ENCODE results near the gene OR4F6. TPM values are rescaled to one million over a fixed set of nuclear protein-coding genes. Genes with fewer than 3 reads are reported as not detected.

The OR4F6 gene
- total and polyA plus RNA-seq, 2 experiments from 2014 or later, result not detected

DNA sequence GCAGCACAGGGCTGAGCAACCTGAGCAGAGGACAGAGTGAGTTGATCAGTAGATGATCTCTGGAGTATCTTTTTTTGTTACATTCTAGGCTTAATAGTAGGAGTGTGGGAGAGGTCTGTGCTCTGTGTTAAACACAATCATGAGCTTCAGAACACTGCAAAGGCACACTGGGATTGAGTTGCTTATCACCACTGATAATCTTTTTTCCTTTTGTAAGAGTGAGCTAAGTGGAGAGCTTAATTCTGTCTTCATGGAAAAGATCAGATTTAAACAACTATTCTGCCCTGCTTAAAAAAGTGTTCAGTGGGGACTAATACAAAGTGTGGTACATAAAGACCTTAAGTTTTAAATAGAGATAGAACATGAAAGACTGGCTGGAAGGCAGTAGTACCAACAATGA lies 1.1 kb downstream of the OR4F6 start:
- Histone ChIP-seq H3K9me3 (ENCODE audit: low read depth) (no peaks in the 10 kb centered on the region), H3K9me2 (replicated peaks; ENCODE audit: insufficient read depth) (no peaks in the 10 kb centered on the region), H3K27me3 (no peaks in the 10 kb centered on the region), H3K36me3 (replicated peaks; ENCODE audit: insufficient read depth, low read depth) (no peaks in the 10 kb centered on the region), H3K27ac (no peak overlapping the region), H4K20me1 (ENCODE audit: insufficient read depth, poor library complexity, severe bottlenecking) (no peaks in the 10 kb centered on the region), H3K79me2 (no peaks in the 10 kb centered on the region), H3K4me3 (no peak overlapping the region), H2AFZ (no peak overlapping the region), H3K4me1 (ENCODE audit: insufficient read depth) (no peaks in the 10 kb centered on the region), H3K4me2 (no peak overlapping the region)
- TF ChIP-seq EZH2 (IDR thresholded peaks at IDR 0.05; ENCODE audit: borderline replicate concordance) (no peak), EZH2phosphoT487 (IDR thresholded peaks at IDR 0.05; ENCODE audit: low read depth, severe bottlenecking, unreplicated experiment) (no peak)
- TF ChIP-seq, protein P1, sequence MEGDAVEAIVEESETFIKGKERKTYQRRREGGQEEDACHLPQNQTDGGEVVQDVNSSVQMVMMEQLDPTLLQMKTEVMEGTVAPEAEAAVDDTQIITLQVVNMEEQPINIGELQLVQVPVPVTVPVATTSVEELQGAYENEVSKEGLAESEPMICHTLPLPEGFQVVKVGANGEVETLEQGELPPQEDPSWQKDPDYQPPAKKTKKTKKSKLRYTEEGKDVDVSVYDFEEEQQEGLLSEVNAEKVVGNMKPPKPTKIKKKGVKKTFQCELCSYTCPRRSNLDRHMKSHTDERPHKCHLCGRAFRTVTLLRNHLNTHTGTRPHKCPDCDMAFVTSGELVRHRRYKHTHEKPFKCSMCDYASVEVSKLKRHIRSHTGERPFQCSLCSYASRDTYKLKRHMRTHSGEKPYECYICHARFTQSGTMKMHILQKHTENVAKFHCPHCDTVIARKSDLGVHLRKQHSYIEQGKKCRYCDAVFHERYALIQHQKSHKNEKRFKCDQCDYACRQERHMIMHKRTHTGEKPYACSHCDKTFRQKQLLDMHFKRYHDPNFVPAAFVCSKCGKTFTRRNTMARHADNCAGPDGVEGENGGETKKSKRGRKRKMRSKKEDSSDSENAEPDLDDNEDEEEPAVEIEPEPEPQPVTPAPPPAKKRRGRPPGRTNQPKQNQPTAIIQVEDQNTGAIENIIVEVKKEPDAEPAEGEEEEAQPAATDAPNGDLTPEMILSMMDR (IDR thresholded peaks at IDR 0.05; ENCODE audit: poor library complexity), result no peak
- DNase-seq (ENCODE audit: low spot score), result no peak

DNA sequence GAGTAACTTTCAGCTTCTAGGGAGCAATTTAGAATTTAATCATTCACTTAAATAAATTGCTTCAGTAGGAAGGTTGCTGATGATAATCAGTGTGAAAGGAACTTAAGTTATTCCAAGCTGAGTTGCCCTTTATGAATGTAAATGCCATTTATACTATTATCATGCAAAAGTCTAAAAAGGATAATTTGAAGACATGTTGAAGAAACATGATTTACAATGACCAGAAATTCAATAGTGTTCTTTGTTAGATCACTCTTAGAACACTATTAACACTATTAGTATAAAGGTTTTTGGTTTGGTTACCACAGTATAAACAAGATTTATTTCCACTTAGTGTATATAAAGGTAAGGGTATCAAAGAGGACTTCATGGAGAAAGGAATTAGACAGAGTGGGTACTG lies 1.6 kb downstream of the OR4F6 start:
- H3K4me3 ChIP-seq, result no peak overlapping the region
- H2AFZ ChIP-seq, result no peak overlapping the region
- no peaks in the 10 kb centered on the region for H3K79me2 ChIP-seq
- H3K27ac ChIP-seq, result no peak overlapping the region
- no peaks in the 10 kb centered on the region for H3K27me3 ChIP-seq
- H3K4me2 ChIP-seq, result no peak overlapping the region
- no peak for TF ChIP-seq EZH2 (IDR thresholded peaks at IDR 0.05; ENCODE audit: borderline replicate concordance)
- TF ChIP-seq EZH2phosphoT487 (IDR thresholded peaks at IDR 0.05; ENCODE audit: low read depth, severe bottlenecking, unreplicated experiment), result no peak
- TF ChIP-seq, protein P1 (IDR thresholded peaks at IDR 0.05; ENCODE audit: poor library complexity), result no peak
- no peaks in the 10 kb centered on the region for H3K9me2 ChIP-seq (replicated peaks; ENCODE audit: insufficient read depth)
- H4K20me1 ChIP-seq (ENCODE audit: insufficient read depth, poor library complexity, severe bottlenecking), result no peaks in the 10 kb centered on the region
- H3K9me3 ChIP-seq (ENCODE audit: low read depth), result no peaks in the 10 kb centered on the region
- no peak for DNase-seq (ENCODE audit: low spot score)
- no peaks in the 10 kb centered on the region for H3K4me1 ChIP-seq (ENCODE audit: insufficient read depth)
- no peaks in the 10 kb centered on the region for H3K36me3 ChIP-seq (replicated peaks; ENCODE audit: insufficient read depth, low read depth)

DNA sequence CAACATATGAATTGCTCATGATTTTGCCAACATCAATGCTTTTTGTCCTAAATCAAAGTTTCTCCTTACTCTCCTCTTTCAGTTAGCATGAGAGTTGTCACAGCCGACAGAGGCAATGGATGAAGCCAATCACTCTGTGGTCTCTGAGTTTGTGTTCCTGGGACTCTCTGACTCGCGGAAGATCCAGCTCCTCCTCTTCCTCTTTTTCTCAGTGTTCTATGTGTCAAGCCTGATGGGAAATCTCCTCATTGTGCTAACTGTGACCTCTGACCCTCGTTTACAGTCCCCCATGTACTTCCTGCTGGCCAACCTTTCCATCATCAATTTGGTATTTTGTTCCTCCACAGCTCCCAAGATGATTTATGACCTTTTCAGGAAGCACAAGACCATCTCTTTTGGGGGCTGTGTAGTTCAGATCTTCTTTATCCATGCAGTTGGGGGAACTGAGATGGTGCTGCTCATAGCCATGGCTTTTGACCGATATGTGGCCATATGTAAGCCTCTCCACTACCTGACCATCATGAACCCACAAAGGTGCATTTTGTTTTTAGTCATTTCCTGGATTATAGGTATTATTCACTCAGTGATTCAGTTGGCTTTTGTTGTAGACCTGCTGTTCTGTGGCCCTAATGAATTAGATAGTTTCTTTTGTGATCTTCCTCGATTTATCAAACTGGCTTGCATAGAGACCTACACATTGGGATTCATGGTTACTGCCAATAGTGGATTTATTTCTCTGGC lies 2.5 kb downstream of the OR4F6 start:
- Histone ChIP-seq H3K36me3 (replicated peaks; ENCODE audit: insufficient read depth, low read depth) (no peaks in the 10 kb centered on the region), H3K27me3 (no peaks in the 10 kb centered on the region), H4K20me1 (ENCODE audit: insufficient read depth, poor library complexity, severe bottlenecking) (no peaks in the 10 kb centered on the region), H3K27ac (no peak overlapping the region), H3K9me2 (replicated peaks; ENCODE audit: insufficient read depth) (no peaks in the 10 kb centered on the region), H3K9me3 (ENCODE audit: low read depth) (no peaks in the 10 kb centered on the region), H3K4me1 (ENCODE audit: insufficient read depth) (no peaks in the 10 kb centered on the region), H3K4me3 (no peak overlapping the region), H2AFZ (no peak overlapping the region), H3K79me2 (no peaks in the 10 kb centered on the region), H3K4me2 (no peak overlapping the region)
- 87% methylated on average over 6 of the region's 6 CpGs for WGBS (ENCODE audit: low lambda C conversion rate, missing lambda C conversion rate)
- TF ChIP-seq EZH2phosphoT487 (IDR thresholded peaks at IDR 0.05; ENCODE audit: low read depth, severe bottlenecking, unreplicated experiment) (no peak), EZH2 (IDR thresholded peaks at IDR 0.05; ENCODE audit: borderline replicate concordance) (no peak)
- TF ChIP-seq, protein P1 (IDR thresholded peaks at IDR 0.05; ENCODE audit: poor library complexity), result no peak
- no peak for DNase-seq (ENCODE audit: low spot score)

Measured in hepatocyte (in vitro differentiated cells).